ENCODE measurements around the gene SLC35E1.
"Not testable (repeated sequence)": the region's sequence is repeated elsewhere in the genome, so short reads cannot be mapped to it uniquely, and the experiment has no call there.

SLC35E1 gene

GRCh38 chr19:16518483-16519229 is 53.6 kb downstream of the SLC35E1 start:
- no peak for DNase-seq (ENCODE audit: low spot score)

GRCh38 chr19:16518061-16518460 is 54.2 kb downstream of the SLC35E1 start:
- DNase-seq (ENCODE audit: low spot score): no peak
- TF ChIP-seq, protein P1, sequence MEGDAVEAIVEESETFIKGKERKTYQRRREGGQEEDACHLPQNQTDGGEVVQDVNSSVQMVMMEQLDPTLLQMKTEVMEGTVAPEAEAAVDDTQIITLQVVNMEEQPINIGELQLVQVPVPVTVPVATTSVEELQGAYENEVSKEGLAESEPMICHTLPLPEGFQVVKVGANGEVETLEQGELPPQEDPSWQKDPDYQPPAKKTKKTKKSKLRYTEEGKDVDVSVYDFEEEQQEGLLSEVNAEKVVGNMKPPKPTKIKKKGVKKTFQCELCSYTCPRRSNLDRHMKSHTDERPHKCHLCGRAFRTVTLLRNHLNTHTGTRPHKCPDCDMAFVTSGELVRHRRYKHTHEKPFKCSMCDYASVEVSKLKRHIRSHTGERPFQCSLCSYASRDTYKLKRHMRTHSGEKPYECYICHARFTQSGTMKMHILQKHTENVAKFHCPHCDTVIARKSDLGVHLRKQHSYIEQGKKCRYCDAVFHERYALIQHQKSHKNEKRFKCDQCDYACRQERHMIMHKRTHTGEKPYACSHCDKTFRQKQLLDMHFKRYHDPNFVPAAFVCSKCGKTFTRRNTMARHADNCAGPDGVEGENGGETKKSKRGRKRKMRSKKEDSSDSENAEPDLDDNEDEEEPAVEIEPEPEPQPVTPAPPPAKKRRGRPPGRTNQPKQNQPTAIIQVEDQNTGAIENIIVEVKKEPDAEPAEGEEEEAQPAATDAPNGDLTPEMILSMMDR (IDR thresholded peaks at IDR 0.05; ENCODE audit: extremely low read depth, missing control alignments): no peak

More at GRCh38 chr19:16518483-16519229, 53.6 kb downstream of the SLC35E1 start:
- TF ChIP-seq, protein P1 (IDR thresholded peaks at IDR 0.05; ENCODE audit: extremely low read depth, missing control alignments): no peak

GRCh38 chr19:16516923-16517610 is 55.1 kb downstream of the SLC35E1 start:
- TF ChIP-seq, protein P1 (IDR thresholded peaks at IDR 0.05; ENCODE audit: extremely low read depth, missing control alignments): no peak

GRCh38 chr19:16516381-16516780 is 55.8 kb downstream of the SLC35E1 start:
- DNase-seq (ENCODE audit: low spot score): no peak

More at GRCh38 chr19:16516923-16517610, 55.1 kb downstream of the SLC35E1 start:
- DNase-seq (ENCODE audit: low spot score): no peak

GRCh38 chr19:16514383-16515019 is 57.7 kb downstream of the SLC35E1 start:
- TF ChIP-seq, protein P1 (IDR thresholded peaks at IDR 0.05; ENCODE audit: extremely low read depth, missing control alignments): no peak
- DNase-seq (ENCODE audit: low spot score): no peak

More at GRCh38 chr19:16516381-16516780, 55.8 kb downstream of the SLC35E1 start:
- TF ChIP-seq, protein P1 (IDR thresholded peaks at IDR 0.05; ENCODE audit: extremely low read depth, missing control alignments): no peak

DNA sequence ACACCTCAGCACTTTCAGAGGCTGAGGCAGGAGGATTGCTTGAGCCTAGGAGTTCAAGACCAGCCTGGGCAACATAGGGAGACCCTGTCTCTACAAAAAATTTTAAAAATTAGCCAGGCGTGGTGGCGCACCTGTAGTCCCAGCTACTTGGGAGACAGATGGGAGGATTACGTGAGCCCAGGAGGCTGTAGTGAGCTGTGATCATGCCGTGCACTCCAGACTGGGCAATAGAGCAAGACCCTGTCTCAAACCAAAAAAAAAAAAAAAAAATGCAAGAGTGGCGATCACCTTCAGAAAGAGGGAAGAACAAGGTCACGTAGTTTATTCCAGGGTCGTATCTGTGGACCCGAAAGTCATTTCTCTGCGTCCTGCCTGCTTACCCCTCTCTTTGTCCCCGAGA is 59.6 kb downstream of the SLC35E1 start:
- not testable (repeated sequence) for DNase-seq (ENCODE audit: low spot score)

- no peak for DNase-seq (ENCODE audit: low spot score)
These were observed 62.8 kb downstream of the SLC35E1 start for GRCh38 chr19:16509141-16510061.

More at GRCh38 chr19:16509141-16510061, 62.8 kb downstream of the SLC35E1 start:
- TF ChIP-seq, protein P1 (IDR thresholded peaks at IDR 0.05; ENCODE audit: extremely low read depth, missing control alignments): no peak

Measured in GM20000 (cell line).